CD4-positive, alpha-beta memory T cell (primary cell): Measurements from ENCODE around the gene KCNH2. TPM values are rescaled to one million over a fixed set of nuclear protein-coding genes. Genes with fewer than 3 reads are reported as not detected.

Source experiments
- CTCF ChIA-PET: fragments of 350-600 bp; sonication (Branson Sonifier 250); formaldehyde crosslinking; loops from one replicate; lab custom pipeline; 2021; ENCODE audit warnings: inconsistent platforms; ENCODE audit not compliant: partially characterized antibody; lab: Charles Lee
- POLR2A ChIA-PET: fragments of 350-600 bp; sonication (Branson Sonifier 250); formaldehyde crosslinking; loops from one replicate; lab custom pipeline; 2021; ENCODE audit not compliant: partially characterized antibody; lab: Charles Lee
- DNase-seq, 5 donors: peaks; one replicate each; pipeline versions ENCODE4 v3.0.0 to v3.0.0-alpha.2; 2020 to 2022; ENCODE audit warnings: mixed read lengths in 1 of 5
- H3K27ac ChIP-seq: one replicate; pipeline ENCODE4 v1.7.0; 2013; ENCODE audit warnings: low read depth, low read length
- H3K27me3 ChIP-seq: 2 replicates; pipeline ENCODE4 v1.7.0; 2013; ENCODE audit warnings: mild to moderate bottlenecking, low read length, moderate library complexity; ENCODE audit not compliant: insufficient read depth
- H3K36me3 ChIP-seq: 2 replicates; pipeline ENCODE4 v1.7.0; 2013; ENCODE audit warnings: mild to moderate bottlenecking, low read length, moderate library complexity; ENCODE audit not compliant: insufficient read depth
- H3K4me1 ChIP-seq: 2 replicates; pipeline ENCODE4 v1.7.0; 2013; ENCODE audit warnings: mild to moderate bottlenecking, low read length, moderate library complexity; ENCODE audit not compliant: insufficient read depth
- H3K4me3 ChIP-seq, 2 donors: one replicate each; pipeline ENCODE4 v1.7.0; 2013; ENCODE audit warnings: low read length in 2 of 2, mild to moderate bottlenecking in 1 of 2
- H3K9me3 ChIP-seq, 2 donors: one replicate each; pipeline ENCODE4 v1.7.0; 2013; ENCODE audit warnings: low read length in 2 of 2, control low read depth in 1 of 2; ENCODE audit not compliant: control insufficient read depth in 1 of 2
- H3K27ac Mint-ChIP-seq, 7 donors: one replicate each; pipeline ENCODE4 v1.8.0; 2020 to 2021; ENCODE audit warnings: mixed read lengths in 7 of 7, mild to moderate bottlenecking in 6 of 7, inconsistent platforms in 3 of 7, moderate library complexity in 3 of 7
- H3K27me3 Mint-ChIP-seq, 2 donors: one replicate each; pipeline ENCODE4 v1.8.0; 2020 to 2021; ENCODE audit warnings: mixed read lengths in 2 of 2
- H3K36me3 Mint-ChIP-seq, 2 donors: one replicate each; pipeline ENCODE4 v1.8.0; 2020 to 2021; ENCODE audit warnings: mixed read lengths in 2 of 2, inconsistent platforms in 1 of 2, mild to moderate bottlenecking in 1 of 2
- H3K4me1 Mint-ChIP-seq, 4 donors: one replicate each; pipeline ENCODE4 v1.8.0; 2020 to 2021; ENCODE audit warnings: mixed read lengths in 4 of 4, mild to moderate bottlenecking in 1 of 4
- H3K4me3 Mint-ChIP-seq, 8 donors: one replicate each; pipeline ENCODE4 v1.8.0; 2020 to 2021; ENCODE audit warnings: mixed read lengths in 8 of 8, mild to moderate bottlenecking in 7 of 8, moderate library complexity in 6 of 8, inconsistent platforms in 3 of 8
- H3K9me3 Mint-ChIP-seq, 8 donors: one replicate each; pipeline ENCODE4 v1.8.0; 2020 to 2021; ENCODE audit warnings: mixed read lengths in 8 of 8, mild to moderate bottlenecking in 5 of 8, inconsistent platforms in 3 of 8, moderate library complexity in 1 of 8
- intact Hi-C: fragments of 100-400 bp; cut with micrococcal nuclease; formaldehyde crosslinking; loops from one replicate; pipeline ENCODE4 v1.15.1; 2023
- polyA plus RNA-seq, 2 donors: library from polyadenylated mRNA; unstranded; fragments of 300-500 nt; fragmentation: Illumina TruSeq; gene quantifications; one replicate each; pipeline ENCODE4 v1.2.3, GENCODE V29; 2021
- total RNA-seq, 2 experiments: library from RNA; stranded (reverse); gene quantifications; one replicate each; pipeline ENCODE4 v1.2.3, GENCODE V29; 2021

Gene KCNH2
- total and polyA plus RNA-seq, 4 experiments from 2014 or later, result 1.8 to 2.6 (median 2.4) TPM

- H3K4me3 ChIP-seq, result no peak overlapping the region
- POLR2A ChIA-PET, result interaction anchor here (0.7 to 13.0 kb wide), 14 partner anchors 9 to 1141 kb away, joined by 3 to 182 read pairs (median 8); partner anchors contain the start of genes ABCB8, NOS3, REPIN1 and TMUB1
- intact Hi-C loops, result loop anchor here (10.0 kb wide), 1 partner anchor 335 kb away; the partner anchor contains the start of gene NUB1
These were observed 31.9 kb upstream of the KCNH2 start for GRCh38 chr7:151010037-151010306.

GRCh38 chr7:151009327-151010036 is 31.4 kb upstream of the KCNH2 start:
- Mint-ChIP-seq H3K36me3 (peaks cover 1 to 7% of the 10 kb centered on the region in 2 donors), H3K27ac (peak overlapping the region; percentile 66 to 99 (median 97)), H3K4me1 (peaks cover 44 to 88% (median 65%) of the 10 kb centered on the region in 4 donors), H3K27me3 (no peaks in the 10 kb centered on the region), H3K4me3 (peak overlapping the region in 6 of 8 donors; percentile 13 to 89 (median 50)), H3K9me3 (peaks cover 0 to 2% (median 0%) of the 10 kb centered on the region in 8 donors)
- CTCF ChIA-PET, result interaction anchor here (1.0 to 9.1 kb wide), 14 partner anchors 9 to 654 kb away, joined by 3 to 93 read pairs (median 12); partner anchors contain the start of genes ABCB8 and NOS3
- no peak overlapping the region for H3K4me3 ChIP-seq
- no peaks in the 10 kb centered on the region for H3K27me3 ChIP-seq
- POLR2A ChIA-PET, result interaction anchor here (0.5 to 13.0 kb wide), 14 partner anchors 9 to 1724 kb away, joined by 3 to 182 read pairs (median 8); partner anchors contain the start of genes ABCB8, ABCF2, NOS3 and TMUB1
- H3K27ac ChIP-seq, result peak overlapping the region; percentile 69
- H3K9me3 ChIP-seq, result no peaks in the 10 kb centered on the region
- peak in 1 of 5 donors; percentile 31 for DNase-seq
- no peaks in the 10 kb centered on the region for H3K36me3 ChIP-seq
- intact Hi-C loops, result loop anchor here (10.0 kb wide), 1 partner anchor 335 kb away; the partner anchor contains the start of gene NUB1
- H3K4me1 ChIP-seq, result peaks cover 82% of the 10 kb centered on the region

More at GRCh38 chr7:151010037-151010306, 31.9 kb upstream of the KCNH2 start:
- Histone ChIP-seq H3K4me1 (peaks cover 86% of the 10 kb centered on the region), H3K9me3 (no peaks in the 10 kb centered on the region), H3K27ac (peak overlapping the region; percentile 69), H3K36me3 (no peaks in the 10 kb centered on the region), H3K27me3 (no peaks in the 10 kb centered on the region)
- peaks cover 1 to 5% of the 10 kb centered on the region in 2 donors for H3K36me3 Mint-ChIP-seq
- no peaks in the 10 kb centered on the region for H3K27me3 Mint-ChIP-seq
- peak in 1 of 5 donors; percentile 38 for DNase-seq
- peaks cover 47 to 93% (median 69%) of the 10 kb centered on the region in 4 donors for H3K4me1 Mint-ChIP-seq
- peak overlapping the region in 5 of 8 donors; percentile 69 to 89 (median 76) for H3K4me3 Mint-ChIP-seq
- CTCF ChIA-PET, result interaction anchor here (1.0 to 9.1 kb wide), 12 partner anchors 8 to 655 kb away, joined by 3 to 93 read pairs (median 14); partner anchors contain the start of genes ABCB8, ATG9B and NOS3
- H3K9me3 Mint-ChIP-seq, result peaks cover 0 to 2% (median 0%) of the 10 kb centered on the region in 8 donors
- H3K27ac Mint-ChIP-seq, result peak overlapping the region; percentile 91 to 99 (median 97)

GRCh38 chr7:151008511-151009323 is 30.6 kb upstream of the KCNH2 start:
- ChIA-PET CTCF (interaction anchor here (0.9 to 9.1 kb wide), 17 partner anchors 9 to 110 kb away, joined by 3 to 93 read pairs (median 5); partner anchors contain the start of genes ABCB8 and NOS3), POLR2A (interaction anchor here (0.5 to 13.0 kb wide), 13 partner anchors 10 to 1724 kb away, joined by 3 to 182 read pairs (median 7); partner anchors contain the start of genes ABCB8, ABCF2, FASTK and NOS3)
- Mint-ChIP-seq H3K4me1 (peaks cover 39 to 81% (median 59%) of the 10 kb centered on the region in 4 donors), H3K9me3 (peaks cover 0 to 2% (median 0%) of the 10 kb centered on the region in 8 donors), H3K27ac (peak overlapping the region; percentile 87 to 98 (median 96)), H3K36me3 (peaks cover 0 to 8% of the 10 kb centered on the region in 2 donors), H3K27me3 (no peaks in the 10 kb centered on the region), H3K4me3 (peak overlapping the region; percentile 80 to 90 (median 88))
- Histone ChIP-seq H3K4me3 (peak overlapping the region; percentile 17 to 53), H3K36me3 (no peaks in the 10 kb centered on the region), H3K27me3 (no peaks in the 10 kb centered on the region), H3K4me1 (peaks cover 74% of the 10 kb centered on the region), H3K9me3 (no peaks in the 10 kb centered on the region), H3K27ac (peak overlapping the region; percentile 69)
- DNase-seq, result peak; percentile 68 to 82 (median 74)
- intact Hi-C loops, result loop anchor here (1.0 kb wide), 1 partner anchor 33 kb away; no protein-coding TSS in a partner anchor

DNA sequence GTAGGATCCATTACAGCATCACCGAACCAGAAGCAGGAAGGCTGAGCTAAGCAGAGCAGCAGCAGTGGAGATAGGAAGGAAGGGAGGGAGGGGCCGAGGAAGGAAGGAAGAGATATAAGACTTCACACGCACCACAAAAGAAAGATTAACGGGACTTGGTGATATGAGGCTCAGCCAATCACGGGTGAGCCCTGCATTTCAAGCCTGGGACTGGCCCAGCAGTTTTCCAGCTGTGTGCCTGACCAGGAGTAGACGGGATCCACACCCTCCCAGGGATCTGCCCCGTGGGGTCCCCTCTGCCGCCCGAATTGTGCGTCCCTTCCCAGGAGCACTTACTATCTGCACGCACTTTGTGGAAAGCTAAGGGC is 30.0 kb upstream of the KCNH2 start:
- CTCF ChIA-PET, result interaction anchor here (0.9 to 9.1 kb wide), 17 partner anchors 10 to 110 kb away, joined by 3 to 93 read pairs (median 5); partner anchors contain the start of genes ABCB8 and NOS3
- Histone ChIP-seq H3K4me3 (peak overlapping the region; percentile 17 to 53), H3K36me3 (no peaks in the 10 kb centered on the region), H3K4me1 (peaks cover 69% of the 10 kb centered on the region), H3K27ac (peak overlapping the region; percentile 69), H3K27me3 (no peaks in the 10 kb centered on the region), H3K9me3 (no peaks in the 10 kb centered on the region)
- peak overlapping the region; percentile 87 to 98 (median 96) for H3K27ac Mint-ChIP-seq
- peaks cover 0 to 8% of the 10 kb centered on the region in 2 donors for H3K36me3 Mint-ChIP-seq
- POLR2A ChIA-PET, result interaction anchor here (0.9 to 13.0 kb wide), 13 partner anchors 10 to 219 kb away, joined by 3 to 182 read pairs (median 7); partner anchors contain the start of genes ABCB8, ABCF2, FASTK and NOS3
- peak; percentile 55 to 65 (median 63) for DNase-seq
- intact Hi-C loops, result loop anchor here (1.0 kb wide), 1 partner anchor 33 kb away; no protein-coding TSS in a partner anchor
- peaks cover 0 to 2% (median 0%) of the 10 kb centered on the region in 8 donors for H3K9me3 Mint-ChIP-seq
- H3K4me1 Mint-ChIP-seq, result peaks cover 37 to 81% (median 57%) of the 10 kb centered on the region in 4 donors
- H3K27me3 Mint-ChIP-seq, result no peaks in the 10 kb centered on the region
- peak overlapping the region; percentile 80 to 90 (median 88) for H3K4me3 Mint-ChIP-seq

GRCh38 chr7:151007469-151007898 is 29.4 kb upstream of the KCNH2 start:
- intact Hi-C loops, result no loop called here
- no peaks in the 10 kb centered on the region for H3K9me3 ChIP-seq
- Mint-ChIP-seq H3K27ac (peak overlapping the region; percentile 87 to 98 (median 96)), H3K4me1 (peaks cover 34 to 74% (median 52%) of the 10 kb centered on the region in 4 donors), H3K9me3 (peaks cover 0 to 2% (median 0%) of the 10 kb centered on the region in 8 donors), H3K27me3 (no peaks in the 10 kb centered on the region), H3K4me3 (peak overlapping the region; percentile 72 to 90 (median 88)), H3K36me3 (peaks cover 0 to 5% of the 10 kb centered on the region in 2 donors)
- H3K4me1 ChIP-seq, result peaks cover 62% of the 10 kb centered on the region
- ChIA-PET CTCF (interaction anchor here (1.1 to 9.1 kb wide), 13 partner anchors 10 to 109 kb away, joined by 3 to 93 read pairs (median 9); partner anchors contain the start of genes ABCB8 and NOS3), POLR2A (interaction anchor here (1.0 to 13.0 kb wide), 10 partner anchors 9 to 219 kb away, joined by 3 to 182 read pairs (median 12); partner anchors contain the start of genes ABCB8, ABCF2, FASTK and NOS3)
- H3K27me3 ChIP-seq, result no peaks in the 10 kb centered on the region
- no peaks in the 10 kb centered on the region for H3K36me3 ChIP-seq
- H3K27ac ChIP-seq, result peak overlapping the region; percentile 69
- peak in 1 of 5 donors; percentile 37 for DNase-seq
- peak overlapping the region in 1 of 2 donors; percentile 17 for H3K4me3 ChIP-seq
